ENCODE data around the gene CHRNB1.

CHRNB1 gene

GRCh38 chr17:7418472-7419152 lies 26.2 kb upstream of the CHRNB1 start:
- FAIRE-seq, result no peak
- no peak for DNase-seq (ENCODE audit: insufficient read length)
- TF ChIP-seq POLR2A (IDR thresholded peaks at IDR 0.05; ENCODE audit: low read depth, low read length) (no peak), POLR2AphosphoS5 (IDR thresholded peaks at IDR 0.05; ENCODE audit: low read depth, low read length) (no peak), TAF1 (IDR thresholded peaks at IDR 0.05; ENCODE audit: borderline replicate concordance, low read depth, low read length) (no peak)

DNA sequence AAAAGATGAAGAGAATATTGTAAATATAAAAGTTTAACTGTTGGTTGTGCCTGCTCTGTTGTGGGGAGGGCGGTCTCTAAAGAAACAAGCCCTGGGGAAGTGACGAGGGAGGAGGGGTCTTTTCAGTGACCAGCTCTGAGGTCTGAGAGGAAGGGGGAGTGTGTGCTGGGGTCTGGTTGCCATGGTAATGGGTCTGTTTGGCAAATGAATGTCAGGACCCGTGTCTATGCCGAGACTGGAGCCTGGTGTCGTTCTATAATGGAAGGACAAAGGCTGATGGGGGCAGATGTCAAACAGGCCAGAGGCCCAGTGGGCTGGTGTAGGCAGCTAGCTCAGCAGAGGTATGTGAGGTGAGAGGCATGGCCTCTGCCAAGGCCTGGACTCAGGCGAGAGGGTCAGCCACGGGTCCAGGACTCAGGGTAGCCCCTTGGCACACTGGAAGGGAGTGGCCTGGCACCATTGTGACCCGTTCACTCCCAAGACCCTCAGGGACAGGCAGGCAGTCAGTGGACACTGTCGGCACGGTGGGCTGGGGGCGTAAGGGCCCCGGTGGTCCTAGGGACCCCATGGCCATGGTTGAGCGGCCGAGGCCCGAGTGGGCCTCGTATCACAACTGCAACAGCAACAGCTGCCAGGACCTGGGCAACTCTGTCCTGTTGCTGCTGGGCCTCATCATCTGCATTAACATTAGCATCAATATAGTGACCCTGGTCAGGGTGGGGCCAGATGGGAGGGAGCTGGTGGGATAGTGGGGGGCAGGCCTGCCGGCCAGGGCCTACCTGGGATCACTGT lies 24.8 kb upstream of the CHRNB1 start, which contains the start of gene SPEM1:
Gene SPEM1, plus strand, starts transcription at position 506 of the 792 bp plus-strand sequence. Its CDS starts 61 bp downstream, at position 567.
- DNase-seq (ENCODE audit: insufficient read length), result no peak
- no peak for FAIRE-seq
- TF ChIP-seq POLR2A (IDR thresholded peaks at IDR 0.05; ENCODE audit: low read depth, low read length) (no peak), POLR2AphosphoS5 (IDR thresholded peaks at IDR 0.05; ENCODE audit: low read depth, low read length) (no peak), TAF1 (IDR thresholded peaks at IDR 0.05; ENCODE audit: borderline replicate concordance, low read depth, low read length) (no peak)

GRCh38 chr17:7421186-7421585 lies 23.7 kb upstream of the CHRNB1 start:
- DNase-seq (ENCODE audit: insufficient read length) (no peak), FAIRE-seq (no peak)
- no peak for TF ChIP-seq POLR2AphosphoS5 (IDR thresholded peaks at IDR 0.05; ENCODE audit: low read depth, low read length)
- TF ChIP-seq TAF1 (IDR thresholded peaks at IDR 0.05; ENCODE audit: borderline replicate concordance, low read depth, low read length), result no peak
- TF ChIP-seq POLR2A (IDR thresholded peaks at IDR 0.05; ENCODE audit: low read depth, low read length), result no peak

DNA sequence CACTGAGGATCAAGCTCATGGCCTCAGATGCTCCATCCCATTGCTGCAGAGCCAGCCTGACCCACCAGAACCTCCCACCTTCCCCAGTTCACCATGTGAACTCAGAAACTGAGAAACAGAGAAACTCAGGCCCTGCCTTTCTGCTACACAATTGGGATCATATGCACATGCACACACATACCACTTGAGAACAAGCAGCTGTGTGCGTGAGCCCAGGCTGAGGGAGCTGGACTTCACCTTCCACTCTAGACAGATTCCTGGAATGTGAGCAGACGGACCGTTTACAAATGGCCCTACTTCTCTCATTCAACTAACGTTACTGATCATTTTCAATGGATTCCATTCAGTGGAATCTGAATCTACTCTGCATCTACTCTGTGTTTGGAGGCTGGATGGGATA lies 21.2 kb upstream of the CHRNB1 start:
- no peak for DNase-seq (ENCODE audit: insufficient read length)
- no peak for TF ChIP-seq POLR2A (IDR thresholded peaks at IDR 0.05; ENCODE audit: low read depth, low read length)
- no peak for TF ChIP-seq POLR2AphosphoS5 (IDR thresholded peaks at IDR 0.05; ENCODE audit: low read depth, low read length)
- no peak for TF ChIP-seq TAF1 (IDR thresholded peaks at IDR 0.05; ENCODE audit: borderline replicate concordance, low read depth, low read length)
- peak; percentile 30 for FAIRE-seq

DNA sequence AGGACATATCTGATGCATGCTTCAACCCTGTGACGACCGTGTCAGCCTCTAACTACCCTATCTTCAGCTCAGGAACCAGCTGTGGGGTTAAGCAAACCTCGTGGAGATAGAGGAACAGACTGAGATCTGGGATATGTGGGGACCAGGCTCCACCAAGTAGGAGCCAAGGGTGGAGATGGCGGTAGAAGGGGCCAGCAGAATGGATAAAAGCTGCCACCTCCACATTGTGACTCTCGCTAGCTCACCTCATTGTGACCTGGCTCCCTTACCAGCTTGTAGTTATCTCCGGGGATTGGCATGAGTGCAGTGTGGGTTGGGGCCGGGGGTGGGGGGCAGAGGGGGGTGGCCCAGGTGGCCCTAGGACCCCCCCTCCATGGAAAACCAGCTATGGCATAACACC lies 19.5 kb upstream of the CHRNB1 start, which contains the start of gene SPEM2:
Gene SPEM2, plus strand, starts transcription at position 301 of the 400 bp plus-strand sequence. Its CDS starts 73 bp downstream, at position 374.
- TF ChIP-seq POLR2AphosphoS5 (IDR thresholded peaks at IDR 0.05; ENCODE audit: low read depth, low read length), result no peak
- no peak for FAIRE-seq
- no peak for DNase-seq (ENCODE audit: insufficient read length)

GRCh38 chr17:7425756-7426155 lies 19.1 kb upstream of the CHRNB1 start:
- TF ChIP-seq POLR2AphosphoS5 (IDR thresholded peaks at IDR 0.05; ENCODE audit: low read depth, low read length) (no peak), POLR2A (IDR thresholded peaks at IDR 0.05; ENCODE audit: low read depth, low read length) (no peak), TAF1 (IDR thresholded peaks at IDR 0.05; ENCODE audit: borderline replicate concordance, low read depth, low read length) (no peak)
- DNase-seq (ENCODE audit: insufficient read length) (no peak), FAIRE-seq (no peak)

DNA sequence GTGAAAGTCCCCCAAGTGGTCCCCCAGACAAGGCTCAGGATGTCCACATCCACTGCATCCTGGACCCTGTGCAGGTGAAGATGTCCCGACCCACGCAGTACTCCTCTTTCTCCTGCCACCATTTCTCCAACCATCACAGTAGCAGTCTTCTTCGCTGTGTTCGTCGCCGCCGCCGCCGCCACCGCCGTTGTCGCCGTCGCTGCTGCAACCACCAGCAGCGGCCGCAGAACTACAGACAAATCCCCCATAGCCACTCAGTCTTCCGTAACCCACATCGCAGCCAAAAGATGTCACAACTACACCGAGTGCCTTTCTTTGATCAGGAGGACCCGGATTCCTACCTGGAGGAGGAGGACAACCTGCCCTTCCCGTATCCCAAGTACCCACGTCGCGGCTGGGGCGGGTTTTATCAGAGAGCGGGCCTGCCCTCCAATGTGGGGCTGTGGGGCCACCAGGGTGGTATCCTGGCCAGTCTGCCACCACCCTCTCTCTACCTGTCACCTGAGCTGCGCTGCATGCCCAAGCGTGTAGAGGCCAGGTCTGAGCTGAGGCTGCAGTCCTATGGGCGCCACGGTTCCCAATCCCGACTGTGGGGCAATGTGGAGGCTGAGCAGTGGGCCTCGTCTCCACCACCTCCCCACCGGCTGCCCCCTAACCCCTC lies 18.5 kb upstream of the CHRNB1 start:
- FAIRE-seq (no peak), DNase-seq (ENCODE audit: insufficient read length) (no peak)
- TF ChIP-seq TAF1 (IDR thresholded peaks at IDR 0.05; ENCODE audit: borderline replicate concordance, low read depth, low read length) (no peak), POLR2AphosphoS5 (IDR thresholded peaks at IDR 0.05; ENCODE audit: low read depth, low read length) (no peak), POLR2A (IDR thresholded peaks at IDR 0.05; ENCODE audit: low read depth, low read length) (no peak)

- FAIRE-seq, result no peak
- TF ChIP-seq TAF1 (IDR thresholded peaks at IDR 0.05; ENCODE audit: borderline replicate concordance, low read depth, low read length) (no peak), POLR2A (IDR thresholded peaks at IDR 0.05; ENCODE audit: low read depth, low read length) (no peak), POLR2AphosphoS5 (IDR thresholded peaks at IDR 0.05; ENCODE audit: low read depth, low read length) (no peak)
- DNase-seq (ENCODE audit: insufficient read length), result no peak
These were observed 17.9 kb upstream of the CHRNB1 start for GRCh38 chr17:7426896-7427489.

DNA sequence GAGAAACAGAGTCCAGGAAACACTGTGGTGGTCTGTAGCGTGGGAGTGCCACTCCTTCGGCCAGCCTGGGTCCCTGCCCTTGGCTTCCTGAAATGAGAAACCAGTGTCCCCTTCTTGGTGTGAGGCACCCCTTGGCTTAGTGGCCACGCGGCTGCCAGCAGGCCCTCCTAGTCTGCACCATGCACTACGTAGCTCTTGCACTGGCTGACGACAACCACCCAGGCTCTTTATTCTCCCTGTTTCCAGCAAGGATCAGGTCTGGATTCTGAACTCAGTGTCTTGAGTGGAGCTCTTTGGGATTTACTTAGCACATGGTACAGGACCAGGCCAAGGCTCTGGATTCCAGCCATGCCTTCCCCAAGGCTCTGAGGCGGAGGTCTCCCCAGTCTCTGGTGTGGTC lies 17.3 kb upstream of the CHRNB1 start:
- no peak for FAIRE-seq
- DNase-seq (ENCODE audit: insufficient read length), result no peak
- TF ChIP-seq POLR2A (IDR thresholded peaks at IDR 0.05; ENCODE audit: low read depth, low read length) (no peak), TAF1 (IDR thresholded peaks at IDR 0.05; ENCODE audit: borderline replicate concordance, low read depth, low read length) (no peak), POLR2AphosphoS5 (IDR thresholded peaks at IDR 0.05; ENCODE audit: low read depth, low read length) (no peak)

- TF ChIP-seq POLR2AphosphoS5 (IDR thresholded peaks at IDR 0.05; ENCODE audit: low read depth, low read length), result no peak
- no peak for TF ChIP-seq POLR2A (IDR thresholded peaks at IDR 0.05; ENCODE audit: low read depth, low read length)
- no peak for TF ChIP-seq TAF1 (IDR thresholded peaks at IDR 0.05; ENCODE audit: borderline replicate concordance, low read depth, low read length)
- DNase-seq (ENCODE audit: insufficient read length), result no peak
- no peak for FAIRE-seq
These were observed 16.3 kb upstream of the CHRNB1 start, which contains the start of gene SPEM3 for GRCh38 chr17:7428557-7428956. Gene SPEM3, plus strand, starts transcription at chr17:7428857. Its CDS starts 46 bp downstream, at chr17:7428903.

DNA sequence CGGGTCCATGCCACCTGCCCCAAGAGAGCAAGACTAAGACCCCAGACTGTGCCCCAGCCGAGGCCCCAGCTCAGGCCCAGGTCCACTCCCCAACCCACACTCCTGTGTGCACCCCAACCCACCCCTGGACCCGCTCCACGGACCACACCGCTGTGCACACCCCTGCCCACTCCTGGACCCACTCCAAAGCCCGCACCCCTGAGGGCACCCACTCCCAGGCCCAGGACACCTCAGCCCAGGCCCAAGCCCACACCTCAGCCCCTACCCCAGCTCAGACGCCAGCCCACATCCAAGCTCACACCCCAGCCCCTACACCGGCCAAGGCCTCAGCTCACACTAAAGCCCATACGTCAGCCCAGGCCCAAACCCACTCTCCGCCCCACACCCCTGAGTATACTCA lies 15.1 kb upstream of the CHRNB1 start:
- DNase-seq (ENCODE audit: insufficient read length), result no peak
- TF ChIP-seq TAF1 (IDR thresholded peaks at IDR 0.05; ENCODE audit: borderline replicate concordance, low read depth, low read length) (no peak), POLR2AphosphoS5 (IDR thresholded peaks at IDR 0.05; ENCODE audit: low read depth, low read length) (no peak)
- no peak for FAIRE-seq
